ENCODE results near the gene TTC9B. TPM values are rescaled to one million over a fixed set of nuclear protein-coding genes. Genes with fewer than 3 reads are reported as not detected.

Gene TTC9B
- total and polyA plus RNA-seq, 2 of the 4 experiments (the other 2 are of a cell fraction): not detected

- H3K79me1 ChIP-seq (ENCODE audit: low read depth in 1 of 2, low read length in 2 of 2): peaks cover 29 to 75% of the 10 kb centered on the region in 2 experiments
- dilution Hi-C loops (cut with HindIII; ENCODE audit: low sequenced_read_pairs, unreplicated experiment) (no loop called here), intact Hi-C loops (cut with micrococcal nuclease) (no loop called here), in situ Hi-C loops (cut with MboI; ENCODE audit: low sequenced_read_pairs) (no loop called here)
- no peak overlapping the region for H3K18ac ChIP-seq (ENCODE audit: low read depth, low read length)
- no peak overlapping the region for H4K8ac ChIP-seq (ENCODE audit: low read depth in 2 of 2, low read length in 2 of 2)
- no peak overlapping the region for H3K27ac ChIP-seq (ENCODE audit: insufficient read depth, low read length)
- H4K20me1 ChIP-seq (ENCODE audit: insufficient read depth, low read length): peaks cover 48% of the 10 kb centered on the region
- no peak overlapping the region for H2BK5ac ChIP-seq (ENCODE audit: low read depth, low read length, poor library complexity, severe bottlenecking)
- no peak overlapping the region for H3K56ac ChIP-seq (ENCODE audit: extremely low read depth, insufficient read depth, low read length)
- no peaks in the 10 kb centered on the region for H3K9me3 ChIP-seq (ENCODE audit: control insufficient read depth, insufficient read depth, low read length)
- no peak overlapping the region for H2BK15ac ChIP-seq (ENCODE audit: low read depth, low read length)
- no peak overlapping the region for H2AK9ac ChIP-seq (replicated peaks; ENCODE audit: low read depth, low read length, poor library complexity)
- H4K5ac ChIP-seq (ENCODE audit: low read depth, low read length): no peak overlapping the region
- TF ChIP-seq MAZ (IDR thresholded peaks at IDR 0.05; ENCODE audit: borderline replicate concordance, low read depth, low read length): no peak
- TF ChIP-seq USF2 (IDR thresholded peaks at IDR 0.05; ENCODE audit: low read depth, low read length): no peak
- TF ChIP-seq MXI1 (IDR thresholded peaks at IDR 0.05; ENCODE audit: borderline replicate concordance, low read depth, low read length): no peak
- no peak overlapping the region for H2AFZ ChIP-seq (replicated peaks; ENCODE audit: low read length, poor library complexity)
- 0 out of 2 replicates have a peak, but pooled peaks cover 7% of the 10 kb centered on the region for H3K9me1 ChIP-seq (ENCODE audit: insufficient read depth, low read length)
- ATAC-seq (ENCODE audit: low read depth): no peak
- no peak for DNase-seq
- no peaks in the 10 kb centered on the region for H3K4me1 ChIP-seq (ENCODE audit: control insufficient read depth, insufficient read depth, low read length)
- H3K4ac ChIP-seq (ENCODE audit: low read depth, low read length): no peak overlapping the region
- H3K23ac ChIP-seq (ENCODE audit: low read depth, low read length): no peak overlapping the region
- no peak overlapping the region for H2AK5ac ChIP-seq (ENCODE audit: low read depth, low read length)
- ChIA-PET POLR2A (ENCODE audit: unreplicated experiment) (no interaction called here), CTCF (no interaction called here)
- no TSS peak for BruUV-seq (replicated peaks)
- no peak overlapping the region for H3K9ac ChIP-seq (ENCODE audit: low read depth, low read length)
- no peaks in the 10 kb centered on the region for H3K27me3 ChIP-seq (ENCODE audit: control insufficient read depth, insufficient read depth, low read length)
- no peak overlapping the region for H2BK20ac ChIP-seq (ENCODE audit: low read depth, low read length)
- no peak overlapping the region for H2BK120ac ChIP-seq (ENCODE audit: low read depth, low read length)
- H3K4me2 ChIP-seq (ENCODE audit: low read depth, low read length): no peak overlapping the region
- H3K36me3 ChIP-seq (ENCODE audit: control insufficient read depth, insufficient read depth, low read length): peaks cover 32% of the 10 kb centered on the region
- H3K14ac ChIP-seq (replicated peaks; ENCODE audit: low read depth, low read length): no peak overlapping the region
- no peak overlapping the region for H4K91ac ChIP-seq (ENCODE audit: insufficient read depth, low read depth, low read length)
- no peak overlapping the region for H3K4me3 ChIP-seq (ENCODE audit: insufficient read depth, low read depth, low read length)
- 97% methylated on average over 9 of the region's 9 CpGs; no CpG with 5 or more reads in 1 of the 2 experiments for WGBS, 2 experiments (ENCODE audit: extremely low coverage in 2 of 2, insufficient read length in 1 of 2)
Measured at GRCh38 chr19:40257096-40257517, 38.9 kb upstream of the TTC9B start.
